GM12874 (cell line): ENCODE measurements around the gene PXYLP1.

ENCODE experiments used
- TF ChIP-seq, protein P1 (sequence below): IDR thresholded peaks from 2 replicates; pipeline ENCODE4 v1.5.1; 2011; ENCODE audit warnings: low read depth, mild to moderate bottlenecking, control low read depth, low read length, moderate library complexity; ENCODE audit not compliant: insufficient read depth

PXYLP1 gene, protein sequence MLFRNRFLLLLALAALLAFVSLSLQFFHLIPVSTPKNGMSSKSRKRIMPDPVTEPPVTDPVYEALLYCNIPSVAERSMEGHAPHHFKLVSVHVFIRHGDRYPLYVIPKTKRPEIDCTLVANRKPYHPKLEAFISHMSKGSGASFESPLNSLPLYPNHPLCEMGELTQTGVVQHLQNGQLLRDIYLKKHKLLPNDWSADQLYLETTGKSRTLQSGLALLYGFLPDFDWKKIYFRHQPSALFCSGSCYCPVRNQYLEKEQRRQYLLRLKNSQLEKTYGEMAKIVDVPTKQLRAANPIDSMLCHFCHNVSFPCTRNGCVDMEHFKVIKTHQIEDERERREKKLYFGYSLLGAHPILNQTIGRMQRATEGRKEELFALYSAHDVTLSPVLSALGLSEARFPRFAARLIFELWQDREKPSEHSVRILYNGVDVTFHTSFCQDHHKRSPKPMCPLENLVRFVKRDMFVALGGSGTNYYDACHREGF

DNA sequence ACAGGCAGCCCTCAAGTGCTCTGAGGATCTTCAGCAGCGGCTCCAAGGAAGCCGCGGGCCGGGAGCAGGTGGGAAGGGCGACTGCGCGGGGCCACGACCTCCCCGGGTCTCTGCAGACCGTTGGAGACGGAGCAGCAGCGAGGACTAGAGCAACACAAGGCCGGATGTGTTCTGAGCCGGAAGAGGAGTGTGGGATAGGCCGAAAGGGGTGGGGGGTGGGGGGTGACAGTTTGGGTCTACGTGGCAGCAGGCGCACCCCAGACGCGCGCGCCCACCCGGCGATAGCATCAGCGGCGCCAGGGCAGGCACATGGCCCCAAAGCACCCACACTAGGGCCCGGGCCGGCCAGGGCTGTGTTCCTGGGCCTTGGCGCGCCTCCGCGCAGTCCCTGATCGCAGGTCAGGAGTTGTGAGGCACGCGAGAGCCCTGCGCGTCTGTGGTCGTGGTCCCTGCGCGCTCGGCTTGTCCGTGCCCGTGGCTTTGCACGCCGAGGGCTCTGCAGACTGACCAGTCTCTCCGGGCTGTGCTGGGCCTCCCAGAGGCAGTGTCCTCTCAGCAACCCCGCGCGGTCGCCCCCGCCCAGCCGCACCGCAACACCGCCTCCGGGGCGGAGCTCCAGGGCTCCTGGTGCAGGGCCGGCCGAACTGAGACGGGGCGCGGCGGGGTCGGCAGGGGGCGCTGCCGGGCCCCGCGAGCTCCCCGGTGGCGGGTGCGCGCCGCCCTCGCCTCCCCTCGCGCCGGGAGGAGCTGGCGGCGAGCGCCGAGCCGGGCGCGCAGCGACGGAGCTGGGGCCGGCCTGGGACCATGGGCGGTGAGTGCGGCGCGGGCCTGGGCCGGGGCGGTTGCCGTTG, at the start of gene PXYLP1:
Gene PXYLP1 (plus strand): TSS at position 725 of the 851 bp plus-strand sequence. CDS start 28,351 bp downstream, outside the sequence.
- TF ChIP-seq, protein P1, sequence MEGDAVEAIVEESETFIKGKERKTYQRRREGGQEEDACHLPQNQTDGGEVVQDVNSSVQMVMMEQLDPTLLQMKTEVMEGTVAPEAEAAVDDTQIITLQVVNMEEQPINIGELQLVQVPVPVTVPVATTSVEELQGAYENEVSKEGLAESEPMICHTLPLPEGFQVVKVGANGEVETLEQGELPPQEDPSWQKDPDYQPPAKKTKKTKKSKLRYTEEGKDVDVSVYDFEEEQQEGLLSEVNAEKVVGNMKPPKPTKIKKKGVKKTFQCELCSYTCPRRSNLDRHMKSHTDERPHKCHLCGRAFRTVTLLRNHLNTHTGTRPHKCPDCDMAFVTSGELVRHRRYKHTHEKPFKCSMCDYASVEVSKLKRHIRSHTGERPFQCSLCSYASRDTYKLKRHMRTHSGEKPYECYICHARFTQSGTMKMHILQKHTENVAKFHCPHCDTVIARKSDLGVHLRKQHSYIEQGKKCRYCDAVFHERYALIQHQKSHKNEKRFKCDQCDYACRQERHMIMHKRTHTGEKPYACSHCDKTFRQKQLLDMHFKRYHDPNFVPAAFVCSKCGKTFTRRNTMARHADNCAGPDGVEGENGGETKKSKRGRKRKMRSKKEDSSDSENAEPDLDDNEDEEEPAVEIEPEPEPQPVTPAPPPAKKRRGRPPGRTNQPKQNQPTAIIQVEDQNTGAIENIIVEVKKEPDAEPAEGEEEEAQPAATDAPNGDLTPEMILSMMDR = peak; percentile 82

DNA sequence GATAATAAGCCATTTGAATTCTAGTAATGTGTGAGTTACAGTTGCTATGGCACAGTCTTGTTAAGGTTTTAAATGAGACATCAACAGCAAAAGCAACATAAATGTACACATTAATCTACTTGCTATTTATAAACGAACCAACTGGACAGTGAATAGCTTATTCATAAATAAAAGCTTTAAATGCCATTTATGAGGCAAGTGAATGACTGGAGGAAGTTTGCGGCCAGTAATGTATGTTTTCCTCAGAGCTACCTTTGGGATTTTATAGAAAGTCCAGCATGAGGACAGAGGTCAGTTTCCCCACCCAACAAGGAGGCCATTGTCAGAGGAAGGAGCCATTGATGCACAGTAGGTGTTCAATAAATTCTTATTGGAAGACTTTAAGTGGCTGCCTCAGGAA, 48.0 kb upstream of the PXYLP1 start:
- TF ChIP-seq, protein P1 = no peak

DNA sequence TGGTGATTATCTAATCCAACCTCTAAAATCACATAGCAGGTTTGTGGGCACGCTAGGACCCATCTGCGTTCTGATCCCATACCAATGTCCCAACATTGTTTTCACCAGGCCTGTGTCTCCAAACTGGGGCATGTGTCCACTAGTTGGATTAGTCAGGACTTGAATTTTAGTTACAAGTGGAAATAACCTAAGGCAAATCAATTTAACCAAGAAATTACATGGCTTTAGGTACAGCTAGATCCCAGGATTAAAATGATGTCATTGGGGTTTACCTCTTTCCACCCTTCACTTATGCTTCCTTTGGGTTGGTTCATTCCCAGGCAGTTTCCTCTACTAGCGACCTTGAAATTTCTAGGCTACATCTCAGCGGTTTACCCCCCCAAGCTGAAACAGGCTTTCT, 47.2 kb upstream of the PXYLP1 start:
- TF ChIP-seq, protein P1 = no peak

DNA sequence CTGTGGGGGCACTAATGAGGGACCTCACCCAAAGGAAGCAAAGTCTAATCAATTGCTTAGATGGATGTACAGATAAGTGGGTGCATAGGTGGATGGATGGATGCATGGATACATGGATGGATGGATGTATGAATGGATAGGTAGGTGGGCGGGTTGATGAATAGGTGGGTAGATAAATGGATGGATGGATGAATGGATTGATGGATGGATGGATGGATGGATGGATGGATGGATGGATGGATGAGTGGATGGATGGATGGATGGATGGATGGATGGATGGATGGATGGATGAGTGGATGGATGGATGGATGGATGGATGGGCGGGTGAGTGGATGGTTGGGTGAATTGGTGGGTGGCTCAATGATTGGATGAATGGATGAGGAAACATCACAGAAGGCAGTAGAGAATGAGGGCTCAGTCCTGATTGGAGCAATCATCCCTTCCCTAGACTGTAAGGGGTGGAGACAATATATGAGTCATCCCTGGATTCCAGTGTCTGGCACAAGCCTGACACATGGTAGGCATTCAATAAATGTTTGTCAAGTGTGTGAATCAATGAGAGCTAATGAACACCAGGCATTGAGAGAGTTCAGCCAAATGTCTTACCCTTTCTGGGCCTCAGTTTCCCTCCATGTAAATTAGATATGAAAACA, 40.4 kb upstream of the PXYLP1 start:
- TF ChIP-seq, protein P1 = no peak

DNA sequence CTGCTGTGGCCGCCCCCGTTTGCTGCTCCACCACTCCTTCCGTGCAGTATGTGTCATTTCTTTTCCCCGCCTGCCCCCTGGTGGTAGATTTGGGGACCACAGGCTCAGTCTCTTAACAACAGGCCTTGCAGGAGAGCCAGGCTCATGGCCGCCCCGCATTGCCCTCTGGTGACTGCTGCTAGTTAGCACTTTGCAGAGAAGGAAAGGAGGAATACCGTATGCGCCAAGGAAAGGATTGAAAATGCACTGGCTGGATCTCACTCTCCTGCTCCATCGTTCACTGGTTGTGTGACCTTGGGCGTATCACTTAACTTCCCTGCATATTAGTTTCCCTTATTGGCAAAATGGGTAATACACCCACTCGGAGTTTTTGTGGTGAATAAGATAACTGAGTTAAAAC, 39.3 kb upstream of the PXYLP1 start:
- TF ChIP-seq, protein P1 = peak; percentile 90

DNA sequence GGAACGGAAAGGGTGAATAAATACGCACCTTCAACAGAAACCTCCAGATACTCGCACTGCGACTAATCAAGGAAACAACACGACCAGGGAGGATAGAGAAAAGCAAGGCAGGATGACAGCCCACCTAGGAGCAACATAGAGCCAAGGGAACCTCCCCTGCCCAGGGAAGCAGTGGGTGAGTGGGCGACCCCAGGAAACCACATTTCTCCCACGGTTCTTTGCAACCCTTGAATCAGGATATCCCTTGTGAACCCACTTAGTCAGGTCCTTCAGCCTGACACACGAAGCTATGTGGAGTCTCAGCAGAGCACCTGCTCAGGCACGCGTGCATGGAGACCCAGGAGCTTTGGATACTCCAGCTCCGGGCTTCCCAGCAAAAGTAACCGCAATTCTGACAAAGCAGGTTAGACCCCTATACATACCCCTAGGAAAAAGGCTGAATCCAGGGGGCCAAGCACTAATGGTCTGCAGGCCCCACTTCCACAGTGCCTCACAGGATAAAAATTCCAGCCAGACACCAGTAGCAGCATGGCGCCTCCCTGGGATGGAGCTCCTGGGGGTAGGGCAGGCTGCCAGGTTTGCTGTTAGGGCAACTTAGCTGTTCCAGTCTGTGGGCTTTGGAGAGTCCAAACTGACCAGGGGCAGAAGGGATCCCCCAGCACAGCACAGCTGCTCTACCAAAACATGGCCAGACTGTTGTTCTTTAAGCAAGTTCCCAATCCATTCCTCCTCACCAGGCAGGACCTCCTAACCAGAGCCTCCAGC, 38.4 kb upstream of the PXYLP1 start:
- TF ChIP-seq, protein P1 = no peak
